ENCODE data around the gene IFNA14. TPM values are rescaled to one million over a fixed set of nuclear protein-coding genes. Genes with fewer than 3 reads are reported as not detected.
"Not testable (repeated sequence)": the region's sequence is repeated elsewhere in the genome, so short reads cannot be mapped to it uniquely, and the experiment has no call there.

The IFNA14 gene
- total RNA-seq, 4 donors from 2014 or later, result not detected

DNA sequence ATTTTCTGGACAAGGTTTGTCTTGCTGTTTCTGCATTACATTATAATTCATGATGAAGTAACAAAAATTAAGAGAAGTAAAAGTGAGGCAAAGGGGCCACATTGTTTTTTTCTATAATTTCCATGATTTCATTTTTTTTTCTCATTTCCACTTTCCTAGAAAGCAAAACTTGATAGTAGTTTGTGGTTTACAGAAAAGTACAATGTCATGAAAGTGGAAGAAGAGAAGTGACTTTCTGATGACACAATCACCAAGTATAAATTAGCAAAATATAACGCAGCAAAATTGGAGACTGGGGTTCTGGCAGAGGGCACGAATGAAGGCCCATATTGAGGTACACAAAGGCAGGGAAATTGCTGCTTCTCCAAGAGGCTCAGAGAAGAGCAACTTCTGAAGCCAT lies 5.0 kb upstream of the IFNA14 start:
- H3K27ac ChIP-seq, result no peak overlapping the region
- H3K9me3 ChIP-seq, result no peaks in the 10 kb centered on the region
- no peaks in the 10 kb centered on the region for H3K36me3 ChIP-seq
- DNase-seq (no peak), ATAC-seq (no peak)
- TF ChIP-seq, protein P1, sequence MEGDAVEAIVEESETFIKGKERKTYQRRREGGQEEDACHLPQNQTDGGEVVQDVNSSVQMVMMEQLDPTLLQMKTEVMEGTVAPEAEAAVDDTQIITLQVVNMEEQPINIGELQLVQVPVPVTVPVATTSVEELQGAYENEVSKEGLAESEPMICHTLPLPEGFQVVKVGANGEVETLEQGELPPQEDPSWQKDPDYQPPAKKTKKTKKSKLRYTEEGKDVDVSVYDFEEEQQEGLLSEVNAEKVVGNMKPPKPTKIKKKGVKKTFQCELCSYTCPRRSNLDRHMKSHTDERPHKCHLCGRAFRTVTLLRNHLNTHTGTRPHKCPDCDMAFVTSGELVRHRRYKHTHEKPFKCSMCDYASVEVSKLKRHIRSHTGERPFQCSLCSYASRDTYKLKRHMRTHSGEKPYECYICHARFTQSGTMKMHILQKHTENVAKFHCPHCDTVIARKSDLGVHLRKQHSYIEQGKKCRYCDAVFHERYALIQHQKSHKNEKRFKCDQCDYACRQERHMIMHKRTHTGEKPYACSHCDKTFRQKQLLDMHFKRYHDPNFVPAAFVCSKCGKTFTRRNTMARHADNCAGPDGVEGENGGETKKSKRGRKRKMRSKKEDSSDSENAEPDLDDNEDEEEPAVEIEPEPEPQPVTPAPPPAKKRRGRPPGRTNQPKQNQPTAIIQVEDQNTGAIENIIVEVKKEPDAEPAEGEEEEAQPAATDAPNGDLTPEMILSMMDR (IDR thresholded peaks at IDR 0.05 in 4 of 5, conservative IDR thresholded peaks at IDR 0.05 in 1 of 5), result no peak
- no peak for TF ChIP-seq POLR2A (IDR thresholded peaks at IDR 0.05)
- H3K4me3 ChIP-seq, result no peak overlapping the region
- intact Hi-C loops (cut with DNase I; ENCODE audit: low total_unique reads), result no loop called here
- H3K27me3 ChIP-seq, result peaks cover 0 to 3% (median 0%) of the 10 kb centered on the region in 3 donors
- H3K4me1 ChIP-seq, result no peaks in the 10 kb centered on the region
- in situ Hi-C loops (cut with MboI; ENCODE audit: low sequenced_read_pairs in 4 of 4), result no loop called here

DNA sequence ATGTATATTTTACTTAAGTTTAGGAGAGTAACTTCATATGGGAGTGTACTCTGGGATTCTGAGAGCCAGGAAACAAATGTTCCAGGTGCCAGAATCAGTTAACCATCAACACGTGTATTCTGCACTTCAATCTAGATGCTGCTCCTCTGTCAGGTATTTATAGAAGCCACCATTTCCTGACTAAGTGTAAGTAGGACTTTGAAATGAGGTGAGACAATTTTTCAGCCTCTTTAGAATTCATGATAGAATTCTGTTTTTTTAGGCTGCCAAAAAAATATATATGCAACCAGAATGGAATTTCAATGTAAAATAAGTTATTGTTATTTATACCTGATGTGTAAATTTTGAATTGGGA lies 3.5 kb downstream of the IFNA14 start:
- H3K4me3 ChIP-seq; in situ Hi-C loops (cut with MboI; ENCODE audit: low sequenced_read_pairs in 4 of 4); H3K9me3 ChIP-seq; DNase-seq; H3K36me3 ChIP-seq; H3K4me1 ChIP-seq; H3K27me3 ChIP-seq; ATAC-seq; intact Hi-C loops (cut with DNase I; ENCODE audit: low total_unique reads); H3K27ac ChIP-seq: not testable (repeated sequence)

DNA sequence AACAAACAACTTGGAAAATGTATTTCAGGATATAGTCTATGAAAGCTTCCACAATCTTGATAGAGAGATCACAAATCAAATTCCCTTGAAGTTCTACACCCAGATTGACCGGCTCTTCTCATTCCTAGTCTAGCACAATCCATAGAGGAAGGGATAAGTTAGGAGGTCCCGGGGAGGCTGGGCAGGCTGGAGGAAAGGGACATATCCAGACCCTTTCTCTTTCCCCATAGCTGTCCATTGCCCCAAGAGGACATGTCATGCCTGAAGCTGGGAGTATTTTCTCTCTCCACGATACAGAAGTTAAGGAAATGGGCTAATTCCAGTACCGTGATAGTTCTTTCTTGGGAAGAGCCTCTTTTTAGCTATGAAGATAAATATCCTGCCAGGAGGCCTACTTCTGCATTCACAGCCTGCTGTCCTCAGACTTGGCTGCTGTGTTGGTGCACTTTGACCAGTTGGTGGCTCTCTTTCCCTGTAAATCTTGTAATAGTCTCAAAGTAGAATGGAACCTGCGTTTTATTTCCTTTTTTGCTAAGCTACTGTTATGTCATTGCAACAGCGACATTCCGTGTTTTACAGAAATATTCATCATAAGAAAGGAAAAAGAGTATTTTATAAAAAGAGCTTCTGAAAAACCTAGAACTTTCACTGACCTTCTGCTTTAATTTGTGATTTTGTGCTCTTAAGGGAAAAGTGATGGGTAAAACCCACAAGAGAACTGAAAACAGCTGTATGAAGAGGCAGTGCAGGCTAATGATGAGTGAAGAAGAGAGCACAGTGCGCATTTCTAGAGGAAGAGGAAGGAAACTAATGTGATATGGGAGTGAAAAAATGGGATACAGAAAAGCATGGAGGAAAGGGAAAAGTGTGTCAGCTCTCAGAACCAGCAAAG lies 4.1 kb downstream of the IFNA14 start:
- H3K9me3 ChIP-seq; H3K4me3 ChIP-seq; intact Hi-C loops (cut with DNase I; ENCODE audit: low total_unique reads); H3K27ac ChIP-seq; H3K4me1 ChIP-seq; H3K27me3 ChIP-seq; DNase-seq; ATAC-seq; H3K36me3 ChIP-seq; in situ Hi-C loops (cut with MboI; ENCODE audit: low sequenced_read_pairs in 4 of 4): not testable (repeated sequence)

DNA sequence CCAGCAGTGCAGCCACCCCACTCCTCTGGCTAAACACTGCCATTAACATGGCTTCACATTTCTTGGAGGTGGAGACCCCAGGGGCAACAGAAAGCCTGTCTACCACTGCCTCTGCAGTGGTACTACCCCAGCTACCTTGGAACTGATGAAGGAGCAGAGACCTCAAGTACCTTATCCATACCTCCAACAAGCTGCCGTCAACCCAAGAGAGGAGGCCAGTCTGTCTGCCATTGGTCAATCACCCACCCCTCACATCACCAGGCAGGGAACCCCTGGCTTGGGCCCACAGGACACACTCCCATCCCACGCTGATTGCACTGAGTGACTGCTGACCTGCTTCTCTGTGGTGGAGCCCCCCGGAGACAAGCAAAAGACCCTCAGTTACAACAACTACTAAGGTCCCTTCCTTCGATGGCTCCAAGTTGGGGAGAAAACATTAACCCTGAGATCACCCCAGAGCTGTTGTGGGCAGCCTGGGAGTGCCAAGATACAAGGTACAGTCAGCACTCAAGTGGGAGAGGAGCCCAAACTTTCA lies 5.6 kb downstream of the IFNA14 start:
- DNase-seq, result no peak
- TF ChIP-seq, protein P1 (IDR thresholded peaks at IDR 0.05 in 4 of 5, conservative IDR thresholded peaks at IDR 0.05 in 1 of 5), result no peak
- TF ChIP-seq POLR2A (IDR thresholded peaks at IDR 0.05), result no peak
- intact Hi-C loops (cut with DNase I; ENCODE audit: low total_unique reads), result no loop called here
- Histone ChIP-seq H3K36me3 (no peaks in the 10 kb centered on the region), H3K27ac (no peak overlapping the region), H3K4me3 (no peak overlapping the region), H3K9me3 (no peaks in the 10 kb centered on the region), H3K4me1 (no peaks in the 10 kb centered on the region), H3K27me3 (no peaks in the 10 kb centered on the region)
- in situ Hi-C loops (cut with MboI; ENCODE audit: low sequenced_read_pairs in 4 of 4), result no loop called here
- no peak for ATAC-seq

DNA sequence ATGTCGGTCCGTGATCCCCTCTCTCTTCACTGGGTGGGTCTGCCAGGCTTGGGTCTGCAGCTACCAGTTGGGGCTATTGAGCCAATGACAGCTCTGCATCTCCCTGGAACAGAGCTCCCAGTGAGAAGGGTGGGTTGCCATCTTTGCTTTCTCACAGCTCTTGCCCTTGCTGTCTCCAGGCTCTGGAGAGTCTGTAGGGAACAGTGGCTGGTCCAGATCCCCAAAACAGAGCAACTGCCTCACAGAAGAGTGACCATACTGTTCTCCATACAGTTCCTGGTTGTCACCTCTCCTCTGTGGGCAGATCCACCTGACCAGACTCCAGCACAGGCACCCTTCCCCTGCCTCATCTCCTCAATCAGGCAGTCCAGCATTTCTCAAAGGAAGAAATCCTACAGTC lies 6.5 kb downstream of the IFNA14 start:
- H3K9me3 ChIP-seq, result no peaks in the 10 kb centered on the region
- H3K27ac ChIP-seq, result no peak overlapping the region
- in situ Hi-C loops (cut with MboI; ENCODE audit: low sequenced_read_pairs in 4 of 4), result no loop called here
- no peak for TF ChIP-seq POLR2A (IDR thresholded peaks at IDR 0.05)
- TF ChIP-seq, protein P1 (IDR thresholded peaks at IDR 0.05 in 4 of 5, conservative IDR thresholded peaks at IDR 0.05 in 1 of 5), result no peak
- H3K4me1 ChIP-seq, result no peaks in the 10 kb centered on the region
- H3K27me3 ChIP-seq, result no peaks in the 10 kb centered on the region
- DNase-seq, result no peak
- H3K4me3 ChIP-seq, result no peak overlapping the region
- intact Hi-C loops (cut with DNase I; ENCODE audit: low total_unique reads), result no loop called here
- H3K36me3 ChIP-seq, result no peaks in the 10 kb centered on the region
- ATAC-seq, result no peak

Measured in gastrocnemius medialis (tissue), 4 donors.